ENCODE data around the gene RNF150.

- TF ChIP-seq CTCF (conservative IDR thresholded peaks at IDR 0.05; ENCODE audit: low read length) (no peak), EZH2phosphoT487 (IDR thresholded peaks at IDR 0.05; ENCODE audit: borderline replicate concordance) (no peak)
Measured at GRCh38 chr4:140945106-140945505, 188.2 kb downstream of the RNF150 start.
